GM10847 (cell line): ENCODE measurements around the gene ADIPOR2.

Experiments
- POLR2A ChIP-seq: IDR thresholded peaks from 2 replicates; pipeline ENCODE4 v1.6.1; 2011; ENCODE audit not compliant: insufficient read length; ENCODE audit errors: extremely low read depth

Gene ADIPOR2, protein sequence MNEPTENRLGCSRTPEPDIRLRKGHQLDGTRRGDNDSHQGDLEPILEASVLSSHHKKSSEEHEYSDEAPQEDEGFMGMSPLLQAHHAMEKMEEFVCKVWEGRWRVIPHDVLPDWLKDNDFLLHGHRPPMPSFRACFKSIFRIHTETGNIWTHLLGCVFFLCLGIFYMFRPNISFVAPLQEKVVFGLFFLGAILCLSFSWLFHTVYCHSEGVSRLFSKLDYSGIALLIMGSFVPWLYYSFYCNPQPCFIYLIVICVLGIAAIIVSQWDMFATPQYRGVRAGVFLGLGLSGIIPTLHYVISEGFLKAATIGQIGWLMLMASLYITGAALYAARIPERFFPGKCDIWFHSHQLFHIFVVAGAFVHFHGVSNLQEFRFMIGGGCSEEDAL

GRCh38 chr12:1690578-1691122, at the start of gene ADIPOR2:
Gene ADIPOR2 (plus strand): TSS chr12:1691070. CDS start chr12:1754344, 63,274 bp downstream.
- TF ChIP-seq POLR2A, result peak; percentile 57

DNA sequence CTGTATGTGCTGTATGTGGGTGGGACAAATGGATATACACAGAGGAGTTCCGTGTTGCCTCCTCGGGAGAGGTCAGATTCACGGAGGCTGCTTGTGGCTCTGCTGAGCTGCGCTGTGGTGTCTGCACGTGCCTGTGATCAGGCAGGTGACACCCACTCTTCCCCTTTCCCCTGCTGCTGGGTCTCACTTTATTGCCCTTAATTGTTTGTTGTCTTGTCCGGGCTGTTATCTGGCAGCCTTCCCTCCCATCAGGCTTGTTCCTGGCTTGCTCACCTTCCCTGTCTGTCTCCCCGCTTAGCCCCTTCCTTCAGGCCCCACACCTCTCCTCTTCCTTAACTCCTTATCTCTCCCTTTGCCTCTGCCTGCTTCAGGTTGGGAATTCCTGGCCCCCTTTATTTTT, 48.4 kb upstream of the ADIPOR2 start:
- no peak for TF ChIP-seq POLR2A

- TF ChIP-seq POLR2A, result no peak
Measured at GRCh38 chr12:1643043-1643442, 47.8 kb upstream of the ADIPOR2 start.

DNA sequence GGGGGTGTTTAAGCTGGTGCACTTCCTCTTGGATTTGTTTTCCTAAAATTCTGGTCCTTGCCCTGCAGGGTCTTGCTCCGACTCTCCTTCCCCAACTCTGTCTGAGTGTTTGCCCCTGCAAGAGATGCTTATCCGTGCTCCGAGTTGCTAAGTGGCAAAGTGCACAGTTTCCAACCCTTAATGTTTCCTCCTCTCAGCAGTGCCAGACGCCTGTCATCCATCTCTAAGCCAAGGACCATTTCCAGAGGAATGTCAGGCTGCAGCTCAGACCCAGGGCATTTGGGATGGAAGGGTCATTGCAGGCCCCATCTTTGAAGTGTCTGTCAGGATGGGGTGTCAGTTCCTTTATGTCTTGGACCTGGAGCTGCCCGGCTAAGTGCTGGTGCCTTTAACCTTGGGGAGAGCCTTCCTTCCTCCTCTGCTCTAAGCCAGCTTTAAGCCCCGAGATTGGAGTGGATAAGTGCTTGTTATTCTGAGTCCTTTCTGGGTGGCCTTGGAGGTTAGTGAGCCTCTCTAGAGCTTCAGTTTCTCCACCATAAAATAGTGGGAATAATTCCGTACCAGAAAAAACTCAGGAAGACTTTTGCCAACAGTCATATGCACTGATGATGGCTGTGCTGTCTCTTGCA, 46.9 kb upstream of the ADIPOR2 start:
- no peak for TF ChIP-seq POLR2A

GRCh38 chr12:1644534-1645438, 46.1 kb upstream of the ADIPOR2 start:
- no peak for TF ChIP-seq POLR2A

GRCh38 chr12:1645819-1646218, 45.1 kb upstream of the ADIPOR2 start:
- no peak for TF ChIP-seq POLR2A

- TF ChIP-seq POLR2A, result no peak
Measured at GRCh38 chr12:1646569-1647284, 44.1 kb upstream of the ADIPOR2 start.

DNA sequence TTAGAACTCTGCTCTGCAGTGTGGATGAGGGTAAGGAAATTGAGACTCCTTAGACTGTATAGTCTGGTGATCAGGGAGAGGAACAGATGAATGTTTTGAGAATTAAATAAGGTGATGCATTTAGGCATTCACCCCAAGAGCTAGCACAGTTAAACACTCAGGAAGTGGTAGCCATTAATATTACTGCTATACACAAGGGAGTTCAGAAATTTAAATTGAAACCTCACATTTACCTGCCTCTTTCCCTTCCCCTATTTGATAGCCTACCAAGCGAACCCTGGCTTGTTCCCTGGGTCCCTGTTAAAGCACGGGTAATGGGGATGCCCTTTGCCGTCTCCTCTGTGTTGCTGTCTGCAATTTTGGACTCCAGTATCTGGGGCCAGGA, 43.6 kb upstream of the ADIPOR2 start:
- no peak for TF ChIP-seq POLR2A

- no peak for TF ChIP-seq POLR2A
Measured at GRCh38 chr12:1650260-1650977, 40.5 kb upstream of the ADIPOR2 start.

DNA sequence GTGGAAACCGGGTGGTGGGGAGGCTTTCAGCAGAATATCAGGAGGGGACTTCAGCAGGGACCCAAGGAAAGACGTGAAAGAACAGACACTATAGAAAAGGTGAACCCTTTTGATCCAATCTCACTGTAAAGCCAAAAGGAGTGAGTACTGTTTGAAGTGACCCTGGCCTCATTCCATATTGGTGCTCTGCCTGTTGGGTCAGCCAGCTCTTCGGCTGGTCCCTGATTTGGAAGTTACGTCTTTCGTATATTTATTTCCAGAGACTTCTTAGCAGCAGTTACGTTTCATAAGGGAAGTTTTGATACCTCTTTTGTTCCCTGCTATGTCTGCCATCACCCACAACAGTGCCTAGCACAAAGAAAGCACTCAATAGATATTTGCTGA, 39.9 kb upstream of the ADIPOR2 start:
- TF ChIP-seq POLR2A, result no peak

- TF ChIP-seq POLR2A, result no peak
Measured at GRCh38 chr12:1651946-1652345, 38.9 kb upstream of the ADIPOR2 start.

DNA sequence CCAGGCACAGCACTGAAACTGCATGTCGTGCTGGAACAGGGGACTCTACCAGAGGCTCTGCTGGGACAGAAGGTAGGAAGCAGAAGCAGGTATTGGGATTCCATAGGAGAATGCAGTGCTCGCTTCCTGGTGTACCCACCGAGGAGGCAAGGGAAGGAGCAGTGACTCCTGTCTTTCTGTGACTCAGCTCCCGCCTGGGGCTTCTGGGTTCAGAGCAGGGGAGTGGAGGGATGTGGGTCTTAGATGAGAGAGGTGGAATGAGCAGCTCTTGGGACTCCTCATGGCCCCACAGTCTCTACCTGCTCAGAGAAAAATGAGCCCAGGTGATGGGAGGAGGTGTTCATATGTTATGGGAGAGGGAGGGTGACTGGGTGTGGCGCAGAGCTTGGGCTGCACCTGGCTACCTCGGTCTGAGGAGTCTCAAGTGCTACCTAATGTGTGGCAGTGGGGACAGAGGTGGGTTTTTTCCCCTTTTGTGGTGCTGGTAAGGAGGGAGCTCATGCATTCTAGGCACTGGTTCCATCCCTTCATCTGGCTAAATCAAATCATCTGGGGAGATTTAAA, 35.6 kb upstream of the ADIPOR2 start:
- no peak for TF ChIP-seq POLR2A

DNA sequence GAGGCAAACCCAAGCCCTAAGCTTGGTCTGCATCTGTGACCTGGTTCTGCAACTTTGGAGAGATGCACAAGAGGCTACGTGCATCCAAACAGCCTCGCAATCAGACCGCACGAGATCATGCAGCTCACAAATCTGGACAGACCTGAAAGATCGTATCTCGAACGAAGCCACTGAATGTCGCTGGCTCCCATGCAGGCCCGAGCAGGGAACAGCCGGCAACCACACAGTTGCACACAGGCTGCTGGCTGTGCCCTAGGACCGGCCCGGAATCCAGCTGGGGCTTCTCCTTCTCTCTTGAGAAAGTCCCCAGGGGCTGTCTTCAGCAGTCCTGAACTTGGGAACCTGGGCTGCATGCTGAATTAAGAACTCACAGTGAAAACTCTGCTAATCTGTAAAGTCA, 34.0 kb upstream of the ADIPOR2 start:
- no peak for TF ChIP-seq POLR2A

DNA sequence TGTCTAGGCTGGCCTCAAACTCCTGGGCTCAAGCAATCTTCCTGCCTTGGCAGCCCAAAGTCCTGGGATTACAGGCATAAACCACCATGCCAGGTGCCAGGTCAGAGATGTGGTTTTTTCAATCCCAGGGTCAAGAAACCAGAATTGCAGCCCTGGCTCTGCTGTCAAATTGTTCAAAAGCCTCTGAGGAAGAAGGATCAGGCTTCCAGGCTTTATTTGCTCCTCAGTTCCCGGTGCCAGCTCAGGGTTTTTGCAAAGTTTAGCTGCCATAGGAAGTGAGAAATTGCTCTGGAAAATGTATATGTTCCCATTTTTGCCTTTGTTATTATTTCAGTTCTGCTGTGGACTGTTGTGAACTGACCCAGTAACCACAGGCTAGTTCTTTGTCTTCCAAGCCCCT, 33.2 kb upstream of the ADIPOR2 start:
- TF ChIP-seq POLR2A, result no peak
